CD14-positive monocyte (primary cell): ENCODE results near the gene IRF2BP2. TPM values are rescaled to one million over a fixed set of nuclear protein-coding genes. Genes with fewer than 3 reads are reported as not detected.

Source experiments
- DNase-seq, 3 donors: peaks; one replicate each; pipeline ENCODE4 v3.0.0-alpha.2; 2011 to 2022
- H2AFZ ChIP-seq: 2 replicates; pipeline ENCODE4 v1.6.0; 2012; ENCODE audit warnings: mild to moderate bottlenecking, low read depth, low read length, inconsistent platforms; ENCODE audit not compliant: insufficient read depth, poor library complexity, severe bottlenecking
- H3K27ac ChIP-seq, 2 donors: 1 replicate in 1 of 2; 2 replicates in 1 of 2; pipeline ENCODE4 v1.5.1; 2012 to 2013; ENCODE audit warnings: low read length in 2 of 2, control low read depth in 1 of 2, inconsistent platforms in 1 of 2, low read depth in 1 of 2, mild to moderate bottlenecking in 1 of 2
- H3K27me3 ChIP-seq, 2 donors: one replicate each; pipeline versions ENCODE4 v1.6.0 to v1.6.1; 2011 to 2013; ENCODE audit warnings: low read length in 2 of 2; ENCODE audit not compliant: control insufficient read depth in 2 of 2, insufficient read depth in 2 of 2
- H3K36me3 ChIP-seq, 2 donors: replicated peaks in 1 of 2; 1 replicate in 1 of 2; 2 replicates in 1 of 2; pipeline versions ENCODE4 v1.5.1 to v1.6.1; 2012 to 2013; ENCODE audit warnings: low read length in 2 of 2, control low read depth in 1 of 2, inconsistent platforms in 1 of 2, mild to moderate bottlenecking in 1 of 2; ENCODE audit not compliant: insufficient read depth in 2 of 2, control insufficient read depth in 1 of 2
- H3K4me1 ChIP-seq, 2 donors: 1 replicate in 1 of 2; 2 replicates in 1 of 2; pipeline versions ENCODE4 v1.5.1 to v1.6.1; 2012 to 2013; ENCODE audit warnings: low read length in 2 of 2, control low read depth in 1 of 2, inconsistent platforms in 1 of 2, mild to moderate bottlenecking in 1 of 2, moderate library complexity in 1 of 2; ENCODE audit not compliant: insufficient read depth in 2 of 2, control insufficient read depth in 1 of 2
- H3K4me2 ChIP-seq: replicated peaks from 2 replicates; pipeline ENCODE3; 2012; ENCODE audit warnings: low read length, moderate library complexity, mild to moderate bottlenecking; ENCODE audit not compliant: poor library complexity, severe bottlenecking; ENCODE audit errors: extremely low read depth
- H3K4me3 ChIP-seq, 3 experiments: fragments of 200-600 bp in 1 of 3; sonication (generic) in 1 of 3; replicated peaks in 1 of 3; 1 replicate in 2 of 3; 2 replicates in 1 of 3; pipeline ENCODE4 v1.5.1; 2011 to 2013; ENCODE audit warnings: low read length in 3 of 3, mild to moderate bottlenecking in 3 of 3, control low read depth in 2 of 3, low read depth in 2 of 3, inconsistent platforms in 1 of 3, moderate library complexity in 1 of 3
- H3K79me2 ChIP-seq: 2 replicates; pipeline ENCODE4 v1.6.0; 2012; ENCODE audit warnings: mild to moderate bottlenecking, control low read depth, inconsistent platforms, low read length, moderate library complexity; ENCODE audit not compliant: insufficient read depth
- H3K9ac ChIP-seq: 2 replicates; pipeline ENCODE4 v1.6.0; 2017; ENCODE audit warnings: low read length, mild to moderate bottlenecking; ENCODE audit not compliant: insufficient read depth, poor library complexity, severe bottlenecking
- H3K9me3 ChIP-seq, 2 donors: replicated peaks in 1 of 2; 1 replicate in 1 of 2; 2 replicates in 1 of 2; pipeline versions ENCODE4 v1.5.1 to v1.6.1; 2012 to 2013; ENCODE audit warnings: low read length in 2 of 2, control low read depth in 1 of 2; ENCODE audit not compliant: control insufficient read depth in 1 of 2, insufficient read depth in 1 of 2
- H4K20me1 ChIP-seq: 2 replicates; pipeline ENCODE4 v1.6.0; 2012; ENCODE audit warnings: mild to moderate bottlenecking, low read length, control low read depth, moderate library complexity; ENCODE audit not compliant: insufficient read depth
- H3K27ac Mint-ChIP-seq, 7 donors: one replicate each; pipeline ENCODE4 v1.8.0; 2020; ENCODE audit warnings: mild to moderate bottlenecking in 7 of 7, mixed read lengths in 7 of 7, moderate library complexity in 6 of 7, inconsistent platforms in 2 of 7
- H3K27me3 Mint-ChIP-seq, 3 donors: one replicate each; pipeline ENCODE4 v1.8.0; 2021 to 2022; ENCODE audit warnings: low read depth in 3 of 3, mild to moderate bottlenecking in 3 of 3, mixed read lengths in 3 of 3, moderate library complexity in 3 of 3, inconsistent platforms in 1 of 3
- H3K36me3 Mint-ChIP-seq, 2 donors: one replicate each; pipeline ENCODE4 v1.8.0; 2020; ENCODE audit warnings: mixed read lengths in 2 of 2, inconsistent platforms in 1 of 2, mild to moderate bottlenecking in 1 of 2
- H3K4me1 Mint-ChIP-seq: one replicate; pipeline ENCODE4 v1.8.0; 2020; ENCODE audit warnings: mild to moderate bottlenecking, mixed read lengths
- H3K4me3 Mint-ChIP-seq, 2 donors: one replicate each; pipeline ENCODE4 v1.8.0; 2020; ENCODE audit warnings: mild to moderate bottlenecking in 2 of 2, mixed read lengths in 2 of 2, moderate library complexity in 1 of 2
- H3K9me3 Mint-ChIP-seq, 7 donors: one replicate each; pipeline ENCODE4 v1.8.0; 2020 to 2022; ENCODE audit warnings: mixed read lengths in 7 of 7, mild to moderate bottlenecking in 6 of 7, moderate library complexity in 6 of 7, inconsistent platforms in 2 of 7
- WGBS: methylation state at CpG from one replicate; pipeline ENCODE4 v1.1.5; 2013; ENCODE audit warnings: missing lambda C conversion rate; ENCODE audit not compliant: insufficient coverage; 5-methylcytosine and 5-hydroxymethylcytosine counted together
- intact Hi-C, 2 donors: fragments of 100-400 bp; cut with micrococcal nuclease; formaldehyde crosslinking; loops; one replicate each; pipeline versions ENCODE4 v1.15.0 to v1.15.1; 2023
- polyA plus RNA-seq, 3 donors: library from polyadenylated mRNA; depleted of rRNA in 1 of 3; unstranded in 2 of 3; stranded (reverse) in 1 of 3; fragments of 300-500 nt in 2 of 3; fragments of >200 nt in 1 of 3; fragmentation: Illumina TruSeq in 2 of 3; gene quantifications; 1 replicate in 2 of 3; 2 replicates in 1 of 3; pipeline ENCODE4 v1.2.3, GENCODE V29; 2012 to 2021
- TF ChIP-seq, protein P1 (sequence below): fragments of 200-600 bp; IDR thresholded peaks from one replicate; pipeline ENCODE4 v1.8.0; 2022; ENCODE audit warnings: antibody characterized with exemption, mild to moderate bottlenecking

IRF2BP2 gene
- polyA plus RNA-seq, 3 donors = 22.4 to 656 (median 22.6) TPM

DNA sequence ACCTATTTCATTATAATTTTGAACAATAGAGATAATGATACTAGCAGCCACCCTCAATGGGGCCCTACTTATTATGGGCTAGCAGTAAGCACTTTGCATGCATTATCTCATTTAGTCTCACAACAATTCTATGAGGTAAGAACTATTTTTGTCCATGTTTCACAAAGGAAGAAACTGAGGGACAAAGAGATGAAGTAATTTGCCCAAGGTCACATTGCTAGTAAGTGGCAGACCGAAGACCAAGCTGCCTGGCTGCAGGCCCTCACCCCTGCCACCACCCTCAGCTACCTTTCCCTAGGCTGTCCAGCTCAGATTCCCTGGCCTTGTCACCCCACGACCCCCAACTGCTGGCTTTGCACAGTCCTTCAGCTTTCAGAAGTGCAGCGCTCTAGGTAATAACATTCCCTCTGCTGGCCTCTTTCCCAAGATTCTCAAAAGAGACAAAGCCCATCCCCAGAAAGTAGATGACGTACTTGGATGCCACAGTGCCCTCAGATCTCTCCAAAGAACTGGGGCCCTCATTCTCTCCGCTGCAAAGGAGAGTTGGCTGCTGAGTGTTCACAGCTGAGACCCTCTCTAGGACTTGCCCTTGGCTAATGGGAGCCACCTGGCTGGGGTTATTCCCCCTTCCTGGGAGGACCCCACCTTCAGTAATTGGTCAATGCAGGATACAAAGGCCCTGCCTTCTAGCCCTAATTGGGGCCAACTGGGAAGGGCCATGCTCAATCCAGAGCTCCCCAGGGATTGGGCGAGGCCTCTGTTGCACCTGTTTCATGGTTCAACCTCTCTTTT, 39.5 kb downstream of the IRF2BP2 start:
- Histone ChIP-seq H3K4me2 (no peak overlapping the region), H3K4me1 (peaks cover 5 to 11% of the 10 kb centered on the region in 2 donors), H4K20me1 (no peaks in the 10 kb centered on the region), H3K9ac (no peak overlapping the region), H3K27ac (no peak overlapping the region), H3K27me3 (no peaks in the 10 kb centered on the region), H3K36me3 (no peaks in the 10 kb centered on the region), H3K4me3 (no peak overlapping the region), H3K9me3 (no peaks in the 10 kb centered on the region), H3K79me2 (no peaks in the 10 kb centered on the region), H2AFZ (no peak overlapping the region)
- Mint-ChIP-seq H3K9me3 (peaks cover 0 to 4% (median 2%) of the 10 kb centered on the region in 7 donors), H3K27me3 (no peaks in the 10 kb centered on the region), H3K4me1 (peaks cover 9% of the 10 kb centered on the region), H3K4me3 (no peak overlapping the region), H3K36me3 (no peaks in the 10 kb centered on the region), H3K27ac (peak overlapping the region in 1 of 7 donors; percentile 30)
- 100% methylated on average over 6 of the region's 6 CpGs for WGBS
- TF ChIP-seq, protein P1, sequence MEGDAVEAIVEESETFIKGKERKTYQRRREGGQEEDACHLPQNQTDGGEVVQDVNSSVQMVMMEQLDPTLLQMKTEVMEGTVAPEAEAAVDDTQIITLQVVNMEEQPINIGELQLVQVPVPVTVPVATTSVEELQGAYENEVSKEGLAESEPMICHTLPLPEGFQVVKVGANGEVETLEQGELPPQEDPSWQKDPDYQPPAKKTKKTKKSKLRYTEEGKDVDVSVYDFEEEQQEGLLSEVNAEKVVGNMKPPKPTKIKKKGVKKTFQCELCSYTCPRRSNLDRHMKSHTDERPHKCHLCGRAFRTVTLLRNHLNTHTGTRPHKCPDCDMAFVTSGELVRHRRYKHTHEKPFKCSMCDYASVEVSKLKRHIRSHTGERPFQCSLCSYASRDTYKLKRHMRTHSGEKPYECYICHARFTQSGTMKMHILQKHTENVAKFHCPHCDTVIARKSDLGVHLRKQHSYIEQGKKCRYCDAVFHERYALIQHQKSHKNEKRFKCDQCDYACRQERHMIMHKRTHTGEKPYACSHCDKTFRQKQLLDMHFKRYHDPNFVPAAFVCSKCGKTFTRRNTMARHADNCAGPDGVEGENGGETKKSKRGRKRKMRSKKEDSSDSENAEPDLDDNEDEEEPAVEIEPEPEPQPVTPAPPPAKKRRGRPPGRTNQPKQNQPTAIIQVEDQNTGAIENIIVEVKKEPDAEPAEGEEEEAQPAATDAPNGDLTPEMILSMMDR = no peak
- DNase-seq = no peak
- intact Hi-C loops = no loop called here

DNA sequence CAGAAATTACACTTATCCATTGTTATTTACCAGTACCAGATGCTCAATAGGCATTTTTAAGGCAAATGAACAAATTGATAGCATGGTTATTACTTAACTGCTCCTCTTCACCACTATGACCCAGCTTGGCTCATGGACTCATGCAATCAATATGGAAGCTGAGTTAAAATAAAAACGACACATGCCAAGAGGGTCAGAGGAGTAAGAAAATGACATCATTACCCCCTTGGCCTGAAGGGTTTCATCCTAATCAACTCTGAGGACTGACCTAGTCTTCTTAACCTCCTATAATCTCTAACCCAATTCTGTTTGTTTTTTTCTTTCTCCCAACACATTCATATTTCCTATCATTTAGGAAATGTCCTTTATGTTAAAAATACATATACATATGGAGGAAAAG, 41.6 kb downstream of the IRF2BP2 start:
- intact Hi-C loops = no loop called here

More for the DNA sequence above, 41.6 kb downstream of the IRF2BP2 start:
- H3K79me2 ChIP-seq = no peaks in the 10 kb centered on the region
- no peaks in the 10 kb centered on the region for H4K20me1 ChIP-seq
- H3K9me3 Mint-ChIP-seq = peaks cover 0 to 4% (median 2%) of the 10 kb centered on the region in 7 donors
- H3K36me3 Mint-ChIP-seq = no peaks in the 10 kb centered on the region
- no peak overlapping the region for H3K9ac ChIP-seq
- peaks cover 0 to 2% of the 10 kb centered on the region in 2 donors for H3K4me1 ChIP-seq
- no peak overlapping the region for H3K27ac Mint-ChIP-seq
- no CpG with 5 or more reads among the region's 1 CpG for whole genome bisulfite sequencing
- H3K9me3 ChIP-seq = no peaks in the 10 kb centered on the region
- H2AFZ ChIP-seq = no peak overlapping the region
- H3K27me3 Mint-ChIP-seq = no peaks in the 10 kb centered on the region
- no peaks in the 10 kb centered on the region for H3K27me3 ChIP-seq
- peaks cover 2% of the 10 kb centered on the region for H3K4me1 Mint-ChIP-seq
- H3K27ac ChIP-seq = no peak overlapping the region
- no peak overlapping the region for H3K4me2 ChIP-seq
- H3K36me3 ChIP-seq = no peaks in the 10 kb centered on the region
- DNase-seq = no peak
- TF ChIP-seq, protein P1 = no peak
- H3K4me3 ChIP-seq = no peak overlapping the region
- H3K4me3 Mint-ChIP-seq = no peak overlapping the region
